GM18505 (cell line): ENCODE results near the gene SPACA6.
"Not testable (repeated sequence)": the region's sequence is repeated elsewhere in the genome, so short reads cannot be mapped to it uniquely, and the experiment has no call there.

Experiments
- ATAC-seq: cut with Tn5 transposase; IDR thresholded peaks from one replicate; pipeline ENCODE4 v1.9.1; 2021; ENCODE audit not compliant: unreplicated experiment
- POLR2A ChIP-seq: IDR thresholded peaks from 4 replicates; pipeline ENCODE4 v1.6.1; 2011; ENCODE audit warnings: borderline replicate concordance; ENCODE audit not compliant: insufficient read depth, insufficient read length; ENCODE audit errors: extremely low read depth

The SPACA6 gene

GRCh38 chr19:51693260-51693659 is at the start of gene SPACA6:
TSS of gene SPACA6 (plus strand) at chr19:51693330. CDS start at chr19:51693527, 197 bp downstream.
- TF ChIP-seq POLR2A = no peak
- no peak for ATAC-seq

GRCh38 chr19:51644636-51645271 is 48.4 kb upstream of the SPACA6 start:
- no peak for ATAC-seq
- no peak for TF ChIP-seq POLR2A

- not testable (repeated sequence) for ATAC-seq
These were observed 46.4 kb upstream of the SPACA6 start, which contains the start of gene SIGLEC14 for GRCh38 chr19:51646730-51647129. TSS of gene SIGLEC14 (minus strand) at chr19:51646825. CDS start at chr19:51646759, 66 bp downstream.

GRCh38 chr19:51647318-51647717 is 45.8 kb upstream of the SPACA6 start:
- TF ChIP-seq POLR2A = no peak
- no peak for ATAC-seq

GRCh38 chr19:51651216-51651846 is 41.8 kb upstream of the SPACA6 start:
- ATAC-seq = no peak
- peak; percentile 19 for TF ChIP-seq POLR2A

- no peak for ATAC-seq
- TF ChIP-seq POLR2A = no peak
These were observed 40.9 kb upstream of the SPACA6 start for GRCh38 chr19:51652266-51652665.

GRCh38 chr19:51653162-51653561 is 40.0 kb upstream of the SPACA6 start:
- TF ChIP-seq POLR2A = no peak
- no peak for ATAC-seq

GRCh38 chr19:51654783-51655182 is 38.3 kb upstream of the SPACA6 start:
- ATAC-seq = no peak
- TF ChIP-seq POLR2A = no peak

GRCh38 chr19:51660975-51661600 is 32.0 kb upstream of the SPACA6 start:
- ATAC-seq = no peak

GRCh38 chr19:51663650-51664049 is 29.5 kb upstream of the SPACA6 start:
- ATAC-seq = no peak
- no peak for TF ChIP-seq POLR2A

More at GRCh38 chr19:51660975-51661600, 32.0 kb upstream of the SPACA6 start:
- no peak for TF ChIP-seq POLR2A

- ATAC-seq = no peak
- no peak for TF ChIP-seq POLR2A
These were observed 29.0 kb upstream of the SPACA6 start for GRCh38 chr19:51664131-51664530.

- no peak for TF ChIP-seq POLR2A
- ATAC-seq = no peak
These were observed 28.1 kb upstream of the SPACA6 start for GRCh38 chr19:51664997-51665396.

- no peak for ATAC-seq
- TF ChIP-seq POLR2A = no peak
These were observed 24.9 kb upstream of the SPACA6 start for GRCh38 chr19:51668216-51668615.

GRCh38 chr19:51675911-51676565 is 17.1 kb upstream of the SPACA6 start:
- not testable (repeated sequence) for ATAC-seq
